HepG2 (cell line): ENCODE results near the gene SMPD1. TPM values are rescaled to one million over a fixed set of nuclear protein-coding genes. Genes with fewer than 3 reads are reported as not detected.
A peak's percentile ranks its signal among the peaks of the same experiment; 100 is the strongest.

ENCODE experiments used
- ATF1 ChIP-seq: IDR thresholded peaks from 2 replicates; pipeline ENCODE4 v1.6.1; 2016; ENCODE audit warnings: mild to moderate bottlenecking, control low read depth
- ATF7 ChIP-seq, 2 experiments: fragments of 450-650 bp in 1 of 2; sonication (generic) in 1 of 2; formaldehyde crosslinking in 1 of 2; IDR thresholded peaks; 2 replicates each; pipeline versions ENCODE4 v1.4.0 to v1.6.1; 2016 to 2020; ENCODE audit warnings: antibody characterized with exemption in 1 of 2, mild to moderate bottlenecking in 1 of 2, missing genetic modification reagents in 1 of 2
- FOXP4 ChIP-seq: sonication (generic); formaldehyde crosslinking; IDR thresholded peaks from 2 replicates; pipeline ENCODE4 v1.4.0; 2020; ENCODE audit warnings: missing genetic modification reagents
- KDM1A ChIP-seq: IDR thresholded peaks from 2 replicates; pipeline ENCODE4 v1.6.1; 2016; ENCODE audit warnings: missing compliant biosample characterization
- LBX2 ChIP-seq: sonication (generic); formaldehyde crosslinking; IDR thresholded peaks from 2 replicates; pipeline ENCODE4 v1.5.0; 2020; ENCODE audit warnings: missing genetic modification reagents, mild to moderate bottlenecking, borderline replicate concordance
- MIER3 ChIP-seq: IDR thresholded peaks from 2 replicates; pipeline ENCODE4 v1.6.1; 2016; ENCODE audit warnings: missing compliant biosample characterization, borderline replicate concordance
- MYPOP ChIP-seq: sonication (generic); formaldehyde crosslinking; IDR thresholded peaks from 2 replicates; pipeline ENCODE4 v1.8.1; 2023; ENCODE audit warnings: mild to moderate bottlenecking, moderate library complexity, missing genetic modification reagents
- RBFOX2 ChIP-seq: fragments of 200-400 bp; formaldehyde crosslinking; IDR thresholded peaks from 2 replicates; pipeline ENCODE4 v1.6.1; 2017; ENCODE audit warnings: low read depth, mild to moderate bottlenecking, low read length
- RELA ChIP-seq: sonication (generic); formaldehyde crosslinking; IDR thresholded peaks from 2 replicates; pipeline ENCODE4 v1.4.0; 2020; ENCODE audit warnings: missing genetic modification reagents
- REPIN1 ChIP-seq: sonication (generic); formaldehyde crosslinking; IDR thresholded peaks from 2 replicates; pipeline ENCODE4 v1.8.0; 2022; ENCODE audit warnings: missing genetic modification reagents, low read depth, mild to moderate bottlenecking, borderline replicate concordance
- RFX5 ChIP-seq: IDR thresholded peaks from 2 replicates; pipeline ENCODE4 v1.6.1; 2011; ENCODE audit warnings: low read depth, low read length, improper control_type of control experiment
- SAFB2 ChIP-seq: sonication (generic); formaldehyde crosslinking; IDR thresholded peaks from 2 replicates; pipeline ENCODE4 v1.5.1; 2020; ENCODE audit warnings: missing genetic modification reagents, low read depth, mild to moderate bottlenecking, borderline replicate concordance
- SMAD9 ChIP-seq: sonication (generic); formaldehyde crosslinking; IDR thresholded peaks from 2 replicates; pipeline ENCODE4 v1.5.1; 2020; ENCODE audit warnings: mild to moderate bottlenecking, missing genetic modification reagents
- TCF7 ChIP-seq: sonication (generic); IDR thresholded peaks from 2 replicates; pipeline ENCODE4 v1.6.1; 2016; ENCODE audit warnings: antibody characterized with exemption, low read depth
- ZBTB20 ChIP-seq: sonication (generic); formaldehyde crosslinking; IDR thresholded peaks from 2 replicates; pipeline ENCODE4 v1.8.1; 2023; ENCODE audit warnings: missing genetic modification reagents, low read depth, mild to moderate bottlenecking, borderline replicate concordance
- ZBTB49 ChIP-seq: sonication (generic); formaldehyde crosslinking; IDR thresholded peaks from 2 replicates; pipeline ENCODE4 v1.4.0; 2020; ENCODE audit warnings: missing genetic modification reagents, borderline replicate concordance
- ZFP36L2 ChIP-seq: sonication (generic); formaldehyde crosslinking; IDR thresholded peaks from 2 replicates; pipeline ENCODE4 v1.4.0; 2020; ENCODE audit warnings: missing genetic modification reagents
- ZHX1 ChIP-seq: sonication (generic); formaldehyde crosslinking; IDR thresholded peaks from 2 replicates; pipeline ENCODE4 v1.8.1; 2022; ENCODE audit warnings: low read depth, mild to moderate bottlenecking, missing genetic modification reagents
- ZNF253 ChIP-seq: sonication (generic); formaldehyde crosslinking; IDR thresholded peaks from 2 replicates; pipeline ENCODE4 v1.8.0; 2022; ENCODE audit warnings: mild to moderate bottlenecking, missing genetic modification reagents, borderline replicate concordance
- ZNF263 ChIP-seq: sonication (generic); formaldehyde crosslinking; IDR thresholded peaks from 2 replicates; pipeline ENCODE4 v1.4.0; 2020; ENCODE audit warnings: missing genetic modification reagents
- ZNF496 ChIP-seq: sonication (generic); formaldehyde crosslinking; IDR thresholded peaks from 2 replicates; pipeline ENCODE4 v1.8.1; 2023; ENCODE audit warnings: mild to moderate bottlenecking, moderate library complexity, missing genetic modification reagents; ENCODE audit not compliant: insufficient replicate concordance
- ZNF563 ChIP-seq: sonication (generic); formaldehyde crosslinking; IDR thresholded peaks from 2 replicates; pipeline ENCODE4 v1.8.0; 2022; ENCODE audit warnings: mild to moderate bottlenecking, moderate library complexity, missing genetic modification reagents
- ZNF570 ChIP-seq: sonication (generic); formaldehyde crosslinking; IDR thresholded peaks from 2 replicates; pipeline ENCODE4 v1.4.0; 2020; ENCODE audit warnings: mild to moderate bottlenecking, missing genetic modification reagents, borderline replicate concordance
- polyA plus RNA-seq, 8 experiments: library from polyadenylated mRNA; depleted of rRNA in 3 of 8; stranded (reverse) in 7 of 8; unstranded in 1 of 8; fragments of >200 nt; fragmentation: Illumina TruSeq in 4 of 8; extraction: Trizol in 4 of 8; gene quantifications; 2 replicates each; pipeline versions ENCODE4 v1.2.1 to v1.2.3, GENCODE V29; 2011 to 2016; ENCODE audit warnings: low read depth in 4 of 8, missing spikeins in 1 of 8, mixed read lengths in 1 of 8; ENCODE audit not compliant: insufficient read depth in 1 of 8
- total RNA-seq, 5 experiments: library from RNA; depleted of rRNA; stranded (reverse); fragments of >200 nt; fragmentation: Illumina TruSeq; extraction: Trizol; gene quantifications; 2 replicates each; pipeline ENCODE4 v1.2.3, GENCODE V29; 2016; ENCODE audit warnings: low read depth in 1 of 5

The SMPD1 gene
- total and polyA plus RNA-seq, 2 of the 13 experiments (the other 11 are each of a cell fraction or from before 2014, with no cell fraction given) = 6.3 to 8.4 TPM

GRCh38 chr11:6402061-6402470 is 11.8 kb downstream of the SMPD1 start (continued):
- TF ChIP-seq FOXP4 (CRISPR knock-in tag) = peak; percentile 33; the same call in 1 of the 2 replicates
- TF ChIP-seq RFX5 = no peak
- TF ChIP-seq ZNF563 (CRISPR knock-in tag) = no peak
- TF ChIP-seq TCF7 = no peak
- TF ChIP-seq KDM1A (CRISPR knock-in tag) = no peak
- TF ChIP-seq ZNF253 (CRISPR knock-in tag) = no peak
- TF ChIP-seq REPIN1 (CRISPR knock-in tag) = no peak
- no peak for TF ChIP-seq MIER3
- TF ChIP-seq LBX2 (CRISPR knock-in tag) = no peak
- TF ChIP-seq ZNF496 = no peak
- TF ChIP-seq ATF7 (IDR thresholded peaks at IDR 0.05) = no peak
- TF ChIP-seq ATF7 (CRISPR knock-in tag; IDR thresholded peaks at IDR 0.05) = no peak
- TF ChIP-seq ZBTB49 (CRISPR knock-in tag) = no peak
- TF ChIP-seq ZHX1 = no peak
- TF ChIP-seq ZFP36L2 (CRISPR knock-in tag) = no peak
- no peak for TF ChIP-seq ZNF570 (CRISPR knock-in tag)
- no peak for TF ChIP-seq ATF1 (CRISPR knock-in tag)
- no peak for TF ChIP-seq RBFOX2
- TF ChIP-seq RELA = no peak
- TF ChIP-seq ZBTB20 (CRISPR knock-in tag) = no peak
- no peak for TF ChIP-seq ZNF263 (CRISPR knock-in tag)
- TF ChIP-seq SMAD9 (CRISPR knock-in tag) = no peak
- 0 out of 2 replicates have a peak, but pooled peaks have one; percentile 40 for TF ChIP-seq MYPOP (CRISPR knock-in tag)
- TF ChIP-seq SAFB2 (CRISPR knock-in tag) = no peak
